ENCODE data around the gene VCAN. TPM values are rescaled to one million over a fixed set of nuclear protein-coding genes. Genes with fewer than 3 reads are reported as not detected.

Gene VCAN
- total and polyA plus RNA-seq, 2 of the 8 experiments (the other 6 are each of a cell fraction or from before 2014, with no cell fraction given): 146 to 404 TPM

GRCh38 chr5:83522446-83522845 lies 50.9 kb downstream of the VCAN start:
- no peak overlapping the region for H3K18ac ChIP-seq (ENCODE audit: extremely low read depth, low read length)
- no peak overlapping the region for H3K27ac ChIP-seq (ENCODE audit: low read depth, low read length)
- no peak overlapping the region for H2BK20ac ChIP-seq (ENCODE audit: low read length)
- no peak overlapping the region for H4K8ac ChIP-seq (ENCODE audit: extremely low read depth, insufficient read depth, low read length)
- CTCF ChIA-PET (ENCODE audit: partially characterized antibody): interaction anchor here (0.6 to 0.7 kb wide), 2 partner anchors 554 to 738 kb away, joined by 4 to 5 read pairs; no protein-coding TSS in a partner anchor
- H4K91ac ChIP-seq (replicated peaks; ENCODE audit: insufficient read length, low read length): no peak overlapping the region
- H2BK120ac ChIP-seq (replicated peaks; ENCODE audit: low read depth, low read length): no peak overlapping the region
- H2BK12ac ChIP-seq (ENCODE audit: low read depth, low read length): no peak overlapping the region
- H2BK15ac ChIP-seq (ENCODE audit: low read length): no peak overlapping the region
- H3K9ac ChIP-seq (replicated peaks in 1 of 4; ENCODE audit: extremely low read depth in 1 of 4, low read depth in 3 of 4, low read length in 3 of 4): no peak overlapping the region
- peaks cover 0 to 1% (median 0%) of the 10 kb centered on the region in 4 experiments; a peak in 1 of 7 replicates for H3K27me3 ChIP-seq (replicated peaks in 1 of 4; ENCODE audit: control insufficient read depth in 3 of 4, extremely low read depth in 1 of 4, insufficient read depth in 3 of 4, low read length in 3 of 4)
- no peaks in the 10 kb centered on the region for H3K9me3 ChIP-seq (ENCODE audit: insufficient read depth in 2 of 2, low read depth in 1 of 2, low read length in 1 of 2)
- H3K23ac ChIP-seq (ENCODE audit: insufficient read length): no peak overlapping the region
- no peak overlapping the region for H3K14ac ChIP-seq (ENCODE audit: insufficient read length)
- H3K4me1 ChIP-seq (replicated peaks in 1 of 4; ENCODE audit: control insufficient read depth in 3 of 4, insufficient read depth in 4 of 4, low read length in 3 of 4): no peaks in the 10 kb centered on the region
- H3K4ac ChIP-seq (replicated peaks; ENCODE audit: insufficient read length, low read depth, low read length): no peak overlapping the region
- POLR2A ChIA-PET (ENCODE audit: partially characterized antibody): no interaction called here
- H2AK5ac ChIP-seq (ENCODE audit: low read depth, low read length): no peak overlapping the region
- no peaks in the 10 kb centered on the region for H4K20me1 ChIP-seq (replicated peaks in 1 of 2; ENCODE audit: control insufficient read depth in 1 of 2, insufficient read depth in 2 of 2, low read length in 2 of 2)
- no peaks in the 10 kb centered on the region for H3K79me2 ChIP-seq (ENCODE audit: control insufficient read depth in 1 of 2, insufficient read depth in 2 of 2, low read length in 2 of 2)
- H2BK5ac ChIP-seq (ENCODE audit: low read depth, low read length): no peak overlapping the region
- no peak overlapping the region for H2AFZ ChIP-seq (ENCODE audit: low read length)
- no peak for DNase-seq (ENCODE audit: low read depth in 1 of 2, low spot score in 2 of 2)
- H3K36me3 ChIP-seq (ENCODE audit: control insufficient read depth in 2 of 4, insufficient read depth in 4 of 4, low read length in 3 of 4): peaks cover 10 to 52% (median 32%) of the 10 kb centered on the region in 4 experiments
- no peak for FAIRE-seq
- 100% methylated on average over 2 of the region's 2 CpGs; no CpG with 5 or more reads in 1 of the 2 experiments for WGBS, 2 experiments (ENCODE audit: extremely low coverage in 1 of 2, insufficient coverage in 1 of 2, insufficient read length in 1 of 2, insufficient replicate concordance in 2 of 2, low coverage in 1 of 2, low lambda C conversion rate in 2 of 2, missing lambda C conversion rate in 1 of 2)
- H3K79me1 ChIP-seq (ENCODE audit: low read depth, low read length): no peaks in the 10 kb centered on the region
- H3K4me3 ChIP-seq (ENCODE audit: extremely low read depth in 1 of 4, insufficient read depth in 2 of 4, low read depth in 3 of 4, low read length in 4 of 4): no peak overlapping the region
- H3K23me2 ChIP-seq (ENCODE audit: low read depth, low read length): no peaks in the 10 kb centered on the region; the same call in 1 of the 2 replicates
- no peak overlapping the region for H3K4me2 ChIP-seq (ENCODE audit: insufficient read depth in 1 of 2, low read depth in 2 of 2, low read length in 2 of 2)
- H3K56ac ChIP-seq (replicated peaks; ENCODE audit: insufficient read length, low read depth, low read length): no peak overlapping the region
- H4K5ac ChIP-seq (ENCODE audit: insufficient read length, low read depth, low read length): no peak overlapping the region
- TF ChIP-seq BRCA1 (IDR thresholded peaks at IDR 0.05; ENCODE audit: low read depth, low read length): no peak
- no peak for TF ChIP-seq ATF3 (IDR thresholded peaks at IDR 0.05; ENCODE audit: insufficient read depth, low read depth, low read length)
- no peak for TF ChIP-seq SP1 (IDR thresholded peaks at IDR 0.05; ENCODE audit: low read depth, low read length)
- TF ChIP-seq TAF1 (IDR thresholded peaks at IDR 0.05; ENCODE audit: low read depth, low read length): no peak
- TF ChIP-seq SP4 (IDR thresholded peaks at IDR 0.05; ENCODE audit: low read length): no peak
- no peak for TF ChIP-seq POLR2AphosphoS5 (IDR thresholded peaks at IDR 0.05; ENCODE audit: low read depth, low read length)
- TF ChIP-seq CEBPB (IDR thresholded peaks at IDR 0.05; ENCODE audit: low read depth, low read length): no peak
- TF ChIP-seq SP2 (IDR thresholded peaks at IDR 0.05; ENCODE audit: low read length): no peak
- no peak for TF ChIP-seq SIRT6 (IDR thresholded peaks at IDR 0.05; ENCODE audit: low read length)
- TF ChIP-seq RBBP5 (IDR thresholded peaks at IDR 0.05; ENCODE audit: borderline replicate concordance, low read depth, low read length): no peak
- no peak for TF ChIP-seq E2F6 (IDR thresholded peaks at IDR 0.05)
- no peak for TF ChIP-seq TEAD4 (IDR thresholded peaks at IDR 0.05; ENCODE audit: low read depth, low read length)
- TF ChIP-seq JUND (IDR thresholded peaks at IDR 0.05; ENCODE audit: low read length): no peak
- no peak for TF ChIP-seq CTBP2 (IDR thresholded peaks at IDR 0.05; ENCODE audit: borderline replicate concordance, insufficient read depth, insufficient read length, low read length)
- no peak for TF ChIP-seq RXRA (IDR thresholded peaks at IDR 0.05; ENCODE audit: insufficient read depth, low read depth, low read length)

Measured in H1 (cell line).